GM12878 (cell line): ENCODE results near the gene TMEM250. TPM values are rescaled to one million over a fixed set of nuclear protein-coding genes. Genes with fewer than 3 reads are reported as not detected.

ENCODE experiments used
- ATAC-seq: fragments of 200-7000 bp; cut with Tn5 transposase; 3 replicates; pipeline ENCODE4 v1.9.1; 2020; ENCODE audit warnings: mild to moderate bottlenecking, moderate library complexity
- BruUV-seq: library from RNA; stranded (reverse); fragments of 400-500 nt; replicated peaks from 2 replicates; lab custom pipeline; 2021; lab: Mats Ljungman, UMichigan
- CTCF ChIA-PET: fragments of 300-600 bp; sonication (Branson Sonifier 250); formaldehyde crosslinking; extraction: SDS; loops from one replicate; lab custom pipeline; 2021; ENCODE audit warnings: inconsistent platforms; lab: Yijun Ruan, JAX
- POLR2A ChIA-PET: fragments of 350-600 bp; formaldehyde crosslinking; extraction: SDS; loops from one replicate; lab custom pipeline; 2021; ENCODE audit warnings: inconsistent platforms; lab: Charles Lee
- RAD21 ChIA-PET: fragments of 300-600 bp; sonication (Branson Sonifier 250); formaldehyde crosslinking; loops from one replicate; lab custom pipeline; 2023; ENCODE audit warnings: antibody characterized with exemption; ENCODE audit not compliant: unreplicated experiment; lab: Charles Lee
- SMC1A ChIA-PET: fragments of 300-600 bp; sonication (Branson Sonifier 250); formaldehyde crosslinking; loops from one replicate; lab custom pipeline; 2023; ENCODE audit not compliant: unreplicated experiment, uncharacterized antibody; lab: Charles Lee
- DNase-seq: peaks from one replicate; pipeline ENCODE4 v3.0.0-alpha.2; 2011; ENCODE audit warnings: low read depth, low spot score
- FAIRE-seq: peaks from 3 replicates; lab custom pipeline; 2011; peaks lifted over from hg19 to GRCh38; lab: Jason Lieb, UNC
- H2AFZ ChIP-seq: 2 replicates; pipeline ENCODE4 v1.6.0; 2011; ENCODE audit warnings: low read depth, low read length, control low read depth; ENCODE audit not compliant: control insufficient read depth
- H3K27ac ChIP-seq: 2 replicates; pipeline ENCODE4 v1.5.1; 2011; ENCODE audit warnings: control low read depth; ENCODE audit not compliant: control insufficient read depth, insufficient read depth
- H3K27me3 ChIP-seq, 2 experiments: replicated peaks in 1 of 2; 2 replicates each; pipeline versions ENCODE4 v1.6.0 to v1.6.1; 2011; ENCODE audit warnings: low read length in 1 of 2; ENCODE audit not compliant: control insufficient read depth in 2 of 2, insufficient read depth in 2 of 2
- H3K36me3 ChIP-seq, 2 experiments: 2 replicates each; pipeline ENCODE4 v1.5.1; 2011; ENCODE audit warnings: low read length in 1 of 2; ENCODE audit not compliant: control insufficient read depth in 2 of 2, insufficient read depth in 2 of 2
- H3K4me1 ChIP-seq: 2 replicates; pipeline ENCODE4 v1.6.1; 2011; ENCODE audit warnings: mild to moderate bottlenecking, low read length, moderate library complexity, mixed read lengths; ENCODE audit not compliant: control insufficient read depth, insufficient read depth
- H3K4me2 ChIP-seq: 2 replicates; pipeline ENCODE4 v1.6.0; 2011; ENCODE audit warnings: control low read depth; ENCODE audit not compliant: control insufficient read depth, insufficient read depth
- H3K4me3 ChIP-seq: fragments of 200-600 bp; sonication (generic); 2 replicates; pipeline ENCODE4 v1.5.1; 2016
- H3K79me2 ChIP-seq: 2 replicates; pipeline ENCODE4 v1.6.0; 2011; ENCODE audit warnings: low read length; ENCODE audit not compliant: control insufficient read depth, insufficient read depth
- H3K9ac ChIP-seq: 2 replicates; pipeline ENCODE4 v1.8.0; 2011; ENCODE audit warnings: low read length, control low read depth, mixed read lengths; ENCODE audit not compliant: control insufficient read depth, insufficient read depth
- H3K9me3 ChIP-seq: replicated peaks from 3 replicates; pipeline ENCODE4 v1.5.1; 2011; ENCODE audit warnings: mild to moderate bottlenecking, low read length; ENCODE audit not compliant: control insufficient read depth, insufficient read depth
- H4K20me1 ChIP-seq: 2 replicates; pipeline ENCODE4 v1.6.0; 2011; ENCODE audit not compliant: control insufficient read depth, insufficient read depth
- BMI1 ChIP-seq: fragments of 450-650 bp; IDR thresholded peaks from 2 replicates; pipeline ENCODE4 v1.6.1; 2016; ENCODE audit warnings: mild to moderate bottlenecking, moderate library complexity, borderline replicate concordance
- E4F1 ChIP-seq: fragments of 450-650 bp; IDR thresholded peaks from 2 replicates; pipeline ENCODE4 v1.6.1; 2018; ENCODE audit warnings: borderline replicate concordance, mild to moderate bottlenecking; ENCODE audit not compliant: partially characterized antibody
- HDAC2 ChIP-seq: fragments of 200-600 bp; sonication (generic); IDR thresholded peaks from 2 replicates; pipeline ENCODE4 v1.6.1; 2017
- JUNB ChIP-seq: IDR thresholded peaks from 2 replicates; pipeline ENCODE4 v1.6.1; 2016; ENCODE audit warnings: antibody characterized with exemption, mild to moderate bottlenecking
- KAT2A ChIP-seq: conservative IDR thresholded peaks from 2 replicates; pipeline ENCODE4 v1.6.1; 2011; ENCODE audit warnings: low read depth, low read length; ENCODE audit not compliant: control insufficient read depth
- RAD51 ChIP-seq: fragments of 450-650 bp; IDR thresholded peaks from 2 replicates; pipeline ENCODE4 v1.6.1; 2016; ENCODE audit warnings: moderate library complexity, mild to moderate bottlenecking, inconsistent platforms
- ZBTB4 ChIP-seq: fragments of 450-650 bp; formaldehyde crosslinking; IDR thresholded peaks from 2 replicates; pipeline ENCODE4 v1.4.0; 2022; ENCODE audit warnings: mild to moderate bottlenecking, moderate library complexity
- ZNF687 ChIP-seq: fragments of 450-650 bp; IDR thresholded peaks from 2 replicates; pipeline ENCODE4 v1.6.1; 2017; ENCODE audit warnings: mild to moderate bottlenecking, moderate library complexity
- WGBS: methylation state at CpG from one replicate; pipeline ENCODE4 v1.1.6; 2016; ENCODE audit warnings: low lambda C conversion rate; ENCODE audit not compliant: insufficient replicate concordance, insufficient coverage; ENCODE audit errors: missing lambda C conversion rate; 5-methylcytosine and 5-hydroxymethylcytosine counted together
- in situ Hi-C: fragments of 300-500 bp; cut with MboI; formaldehyde crosslinking; loops from 9 replicates; pipeline ENCODE4 v1.14.3; 2018; ENCODE audit warnings: mixed read lengths
- intact Hi-C: fragments of 100-400 bp; cut with micrococcal nuclease; formaldehyde crosslinking; loops from one replicate; pipeline ENCODE4 v1.14.2; 2022; ENCODE audit not compliant: unreplicated experiment
- polyA plus RNA-seq, 11 experiments: library from polyadenylated mRNA; depleted of rRNA in 4 of 11; unstranded in 6 of 11; stranded (reverse) in 5 of 11; fragments of >200 nt; fragmentation: Nextera tagmentation in 4 of 11; fragmentation: Illumina TruSeq in 1 of 11; extraction: Ambion mirVana in 4 of 11; extraction: Trizol in 1 of 11; gene quantifications; 1 replicate in 1 of 11; 2 replicates in 10 of 11; pipeline versions ENCODE4 v1.2.1 to v1.2.3, GENCODE V29; 2011 to 2016; ENCODE audit warnings: inconsistent platforms in 2 of 11, missing spikeins in 2 of 11, low read depth in 1 of 11
- total RNA-seq, 4 experiments: library from RNA; depleted of rRNA in 3 of 4; stranded (reverse); fragments of >200 nt in 3 of 4; fragmentation: Illumina TruSeq in 1 of 4; extraction: Trizol in 1 of 4; gene quantifications; 2 replicates each; pipeline versions ENCODE4 v1.2.1 to v1.2.3, GENCODE V29; 2013 to 2021

TMEM250 gene
- total and polyA plus RNA-seq, 10 of the 15 experiments (the other 5 are each of a cell fraction or from before 2014, with no cell fraction given), result 0.39 to 39.9 (median 8.5) TPM

- TF ChIP-seq ZNF687 (no peak), E4F1 (no peak)
Observed at GRCh38 chr9:136131629-136132511, 13.2 kb upstream of the TMEM250 start (continued).

- WGBS, result 27% methylated on average over 17 of the region's 17 CpGs
Observed at GRCh38 chr9:136129176-136129575, 10.5 kb upstream of the TMEM250 start.

More at GRCh38 chr9:136129176-136129575, 10.5 kb upstream of the TMEM250 start:
- ChIA-PET POLR2A (interaction anchor here (0.6 kb wide), 1 partner anchor 215 kb away, joined by 3 read pairs; no protein-coding TSS in a partner anchor), SMC1A (no interaction called here), CTCF (interaction anchor here (1.4 kb wide), 1 partner anchor 8 kb away, joined by 3 read pairs; no protein-coding TSS in a partner anchor), RAD21 (no interaction called here)
- Histone ChIP-seq H3K4me1 (no peaks in the 10 kb centered on the region), H3K9ac (no peak overlapping the region), H3K27ac (no peak overlapping the region), H2AFZ (no peak overlapping the region), H3K4me3 (no peak overlapping the region), H3K4me2 (no peak overlapping the region), H3K9me3 (no peaks in the 10 kb centered on the region; the same call in 2 of the 3 replicates), H3K36me3 (no peaks in the 10 kb centered on the region), H3K79me2 (no peaks in the 10 kb centered on the region), H3K27me3 (peaks cover 0 to 4% of the 10 kb centered on the region in 2 experiments; a peak in 2 of 4 replicates), H4K20me1 (no peaks in the 10 kb centered on the region)
- TF ChIP-seq HDAC2, result no peak
- no peak for TF ChIP-seq KAT2A
- no peak for TF ChIP-seq BMI1
- TF ChIP-seq ZBTB4 (CRISPR knock-in tag), result no peak
- TF ChIP-seq JUNB, result no peak
- no peak for TF ChIP-seq RAD51
- no peak for FAIRE-seq
- DNase-seq, result no peak
- BruUV-seq, result no TSS peak
- in situ Hi-C loops (no loop called here), intact Hi-C loops (loop anchor here (10.0 kb wide), 1 partner anchor 524 kb away; no protein-coding TSS in a partner anchor)
- no peak for ATAC-seq
